Liver (tissue), 3 donors: ENCODE data around the gene SETX.

Experiments
- ATF3 ChIP-seq: IDR thresholded peaks from 2 replicates; pipeline ENCODE4 v1.6.1; 2016; ENCODE audit warnings: antibody characterized with exemption
- CTCF ChIP-seq: fragments of 150-350 bp; IDR thresholded peaks from 2 replicates; pipeline ENCODE4 v1.5.1; 2017; ENCODE audit warnings: improper control_type of control experiment, low read depth, low read length; ENCODE audit not compliant: missing input control
- EGR1 ChIP-seq, 2 donors: IDR thresholded peaks; 2 replicates each; pipeline ENCODE4 v1.6.1; 2016 to 2018; ENCODE audit warnings: antibody characterized with exemption in 2 of 2, low read depth in 2 of 2
- HNF4A ChIP-seq, 2 donors: conservative IDR thresholded peaks; 2 replicates each; pipeline ENCODE4 v1.6.1; 2016; ENCODE audit warnings: antibody characterized with exemption in 2 of 2, mild to moderate bottlenecking in 2 of 2
- MAX ChIP-seq: IDR thresholded peaks from 2 replicates; pipeline ENCODE4 v1.6.1; 2016; ENCODE audit warnings: antibody characterized with exemption
- RAD21 ChIP-seq, 2 donors: IDR thresholded peaks; 2 replicates each; pipeline ENCODE4 v1.6.1; 2016; ENCODE audit warnings: antibody characterized with exemption in 2 of 2, mild to moderate bottlenecking in 2 of 2
- REST ChIP-seq: IDR thresholded peaks from 2 replicates; pipeline ENCODE4 v1.6.1; 2016; ENCODE audit warnings: antibody characterized with exemption, mild to moderate bottlenecking
- RXRA ChIP-seq, 2 donors: IDR thresholded peaks; 2 replicates each; pipeline ENCODE4 v1.6.1; 2017 to 2018; ENCODE audit warnings: antibody characterized with exemption in 2 of 2, mild to moderate bottlenecking in 1 of 2
- SP1 ChIP-seq: IDR thresholded peaks from 2 replicates; pipeline ENCODE4 v1.6.1; 2018; ENCODE audit warnings: antibody characterized with exemption, mild to moderate bottlenecking
- TAF1 ChIP-seq: conservative IDR thresholded peaks from 2 replicates; pipeline ENCODE4 v1.6.1; 2016; ENCODE audit warnings: antibody characterized with exemption, mild to moderate bottlenecking
- YY1 ChIP-seq: IDR thresholded peaks from 2 replicates; pipeline ENCODE4 v1.6.1; 2016; ENCODE audit warnings: antibody characterized with exemption, mild to moderate bottlenecking
- ZBTB33 ChIP-seq: IDR thresholded peaks from 2 replicates; pipeline ENCODE4 v1.6.1; 2016; ENCODE audit warnings: antibody characterized with exemption
- donor health status: healthy.
- donor health status: healthy.

GRCh38 chr9:132351404-132352045, 3.3 kb downstream of the SETX start:
- TF ChIP-seq EGR1 (IDR thresholded peaks at IDR 0.05; ENCODE audit: low read depth in 2 of 2) (no peak), CTCF (no peak), REST (no peak), SP1 (no peak), ZBTB33 (no peak), MAX (no peak), TAF1 (no peak), HNF4A (conservative IDR thresholded peaks at IDR 0.05) (no peak), YY1 (no peak), ATF3 (no peak), RAD21 (IDR thresholded peaks at IDR 0.05) (no peak), RXRA (IDR thresholded peaks at IDR 0.05) (no peak)
